GM12878 (cell line): ENCODE data around the gene SMIM9. TPM values are rescaled to one million over a fixed set of nuclear protein-coding genes. Genes with fewer than 3 reads are reported as not detected.

ENCODE experiments used
- polyA plus RNA-seq, 11 experiments: library from polyadenylated mRNA; depleted of rRNA in 4 of 11; unstranded in 6 of 11; stranded (reverse) in 5 of 11; fragments of >200 nt; fragmentation: Nextera tagmentation in 4 of 11; fragmentation: Illumina TruSeq in 1 of 11; extraction: Ambion mirVana in 4 of 11; extraction: Trizol in 1 of 11; gene quantifications; 1 replicate in 1 of 11; 2 replicates in 10 of 11; pipeline versions ENCODE4 v1.2.1 to v1.2.3, GENCODE V29; 2011 to 2016; ENCODE audit warnings: inconsistent platforms in 2 of 11, missing spikeins in 2 of 11, low read depth in 1 of 11
- total RNA-seq, 4 experiments: library from RNA; depleted of rRNA in 3 of 4; stranded (reverse); fragments of >200 nt in 3 of 4; fragmentation: Illumina TruSeq in 1 of 4; extraction: Trizol in 1 of 4; gene quantifications; 2 replicates each; pipeline versions ENCODE4 v1.2.1 to v1.2.3, GENCODE V29; 2013 to 2021

The SMIM9 gene
- total and polyA plus RNA-seq, 10 of the 15 experiments (the other 5 are each of a cell fraction or from before 2014, with no cell fraction given) = not detected

Other genes with a start within 250 kb of the SMIM9 start
Only the 7 nearest of the 12 such genes appear.
- not detected in 2 replicates for gene CTAG2, start 181.1 kb downstream of the SMIM9 start, total RNA-seq (2014; rRNA removed)
- not detected in 2 replicates for gene CTAG2, start 181.1 kb downstream of the SMIM9 start, total RNA-seq (2014; rRNA removed; fragmentation: Illumina TruSeq; extraction: Trizol)
- not detected in 2 replicates for gene CTAG2, start 181.1 kb downstream of the SMIM9 start, total RNA-seq (2021)
- 0.35 and 0.73 TPM in 2 replicates for gene CTAG2, start 181.1 kb downstream of the SMIM9 start, polyA plus RNA-seq (2011; rRNA removed)
- not detected in 2 replicates for gene CTAG2, start 181.1 kb downstream of the SMIM9 start, polyA plus RNA-seq (2014; fragmentation: Illumina TruSeq; extraction: Trizol)
- gene CTAG2, start 181.1 kb downstream of the SMIM9 start, polyA plus RNA-seq (2014; fragmentation: Nextera tagmentation; extraction: Ambion mirVana) = not detected
- gene CTAG2, start 181.1 kb downstream of the SMIM9 start, polyA plus RNA-seq (2014; rRNA removed) = not detected in 2 replicates
- gene CTAG2, start 181.1 kb downstream of the SMIM9 start, polyA plus RNA-seq (2016; fragmentation: Nextera tagmentation; extraction: Ambion mirVana) = not detected
- gene GAB3, start 83.6 kb downstream of the SMIM9 start, total RNA-seq (2014; rRNA removed) = 0.85 and 1.3 TPM in 2 replicates
- gene GAB3, start 83.6 kb downstream of the SMIM9 start, total RNA-seq (2014; rRNA removed; fragmentation: Illumina TruSeq; extraction: Trizol) = 0.88 and 0.89 TPM in 2 replicates
- gene GAB3, start 83.6 kb downstream of the SMIM9 start, total RNA-seq (2021) = 0.96 and 2.0 TPM in 2 replicates
- 0.14 and 0.23 TPM in 2 replicates for gene GAB3, start 83.6 kb downstream of the SMIM9 start, polyA plus RNA-seq (2011; rRNA removed)
- 0.93 and 1.0 TPM in 2 replicates for gene GAB3, start 83.6 kb downstream of the SMIM9 start, polyA plus RNA-seq (2014; fragmentation: Illumina TruSeq; extraction: Trizol)
- under 1 TPM; 0.29 to 0.69 TPM for gene GAB3, start 83.6 kb downstream of the SMIM9 start, polyA plus RNA-seq (2014; fragmentation: Nextera tagmentation; extraction: Ambion mirVana)
- 0.66 and 1.4 TPM in 2 replicates for gene GAB3, start 83.6 kb downstream of the SMIM9 start, polyA plus RNA-seq (2014; rRNA removed)
- gene GAB3, start 83.6 kb downstream of the SMIM9 start, polyA plus RNA-seq (2016; fragmentation: Nextera tagmentation; extraction: Ambion mirVana) = under 1 TPM; 0.10 to 0.86 TPM
- 70.1 and 78.1 TPM in 2 replicates for gene DKC1, start 71.8 kb downstream of the SMIM9 start, total RNA-seq (2014; rRNA removed)
- gene DKC1, start 71.8 kb downstream of the SMIM9 start, total RNA-seq (2014; rRNA removed; fragmentation: Illumina TruSeq; extraction: Trizol) = 112 and 121 TPM in 2 replicates
- 111 TPM in 2 replicates for gene DKC1, start 71.8 kb downstream of the SMIM9 start, total RNA-seq (2021)
- 102 and 112 TPM in 2 replicates for gene DKC1, start 71.8 kb downstream of the SMIM9 start, polyA plus RNA-seq (2011; rRNA removed)
- gene DKC1, start 71.8 kb downstream of the SMIM9 start, polyA plus RNA-seq (2014; fragmentation: Illumina TruSeq; extraction: Trizol) = 142 and 145 TPM in 2 replicates
- 100 to 1,000 TPM; 106 to 159 TPM for gene DKC1, start 71.8 kb downstream of the SMIM9 start, polyA plus RNA-seq (2014; fragmentation: Nextera tagmentation; extraction: Ambion mirVana)
- gene DKC1, start 71.8 kb downstream of the SMIM9 start, polyA plus RNA-seq (2014; rRNA removed) = 89.5 and 93.2 TPM in 2 replicates
- gene DKC1, start 71.8 kb downstream of the SMIM9 start, polyA plus RNA-seq (2016; fragmentation: Nextera tagmentation; extraction: Ambion mirVana) = 100 to 1,000 TPM; 135 to 136 TPM
- gene MPP1, start 29.2 kb downstream of the SMIM9 start, total RNA-seq (2014; rRNA removed) = 16.9 TPM in 2 replicates
- 13.6 and 14.2 TPM in 2 replicates for gene MPP1, start 29.2 kb downstream of the SMIM9 start, total RNA-seq (2014; rRNA removed; fragmentation: Illumina TruSeq; extraction: Trizol)
- 15.7 and 19.6 TPM in 2 replicates for gene MPP1, start 29.2 kb downstream of the SMIM9 start, total RNA-seq (2021)
- 1.9 and 2.2 TPM in 2 replicates for gene MPP1, start 29.2 kb downstream of the SMIM9 start, polyA plus RNA-seq (2011; rRNA removed)
- 19.8 and 20.1 TPM in 2 replicates for gene MPP1, start 29.2 kb downstream of the SMIM9 start, polyA plus RNA-seq (2014; fragmentation: Illumina TruSeq; extraction: Trizol)
- gene MPP1, start 29.2 kb downstream of the SMIM9 start, polyA plus RNA-seq (2014; fragmentation: Nextera tagmentation; extraction: Ambion mirVana) = 10 to 100 TPM; 11.9 to 17.9 TPM
- 16.2 and 18.2 TPM in 2 replicates for gene MPP1, start 29.2 kb downstream of the SMIM9 start, polyA plus RNA-seq (2014; rRNA removed)
- gene MPP1, start 29.2 kb downstream of the SMIM9 start, polyA plus RNA-seq (2016; fragmentation: Nextera tagmentation; extraction: Ambion mirVana) = 10 to 100 TPM; 11.1 to 13.9 TPM
- gene F8A1, start 51.7 kb upstream of the SMIM9 start, total RNA-seq (2014; rRNA removed) = 9.0 and 11.1 TPM in 2 replicates
- 11.8 and 13.5 TPM in 2 replicates for gene F8A1, start 51.7 kb upstream of the SMIM9 start, total RNA-seq (2014; rRNA removed; fragmentation: Illumina TruSeq; extraction: Trizol)
- 76.4 and 77.8 TPM in 2 replicates for gene F8A1, start 51.7 kb upstream of the SMIM9 start, total RNA-seq (2021)
- 4.1 and 7.4 TPM in 2 replicates for gene F8A1, start 51.7 kb upstream of the SMIM9 start, polyA plus RNA-seq (2011; rRNA removed)
- gene F8A1, start 51.7 kb upstream of the SMIM9 start, polyA plus RNA-seq (2014; fragmentation: Illumina TruSeq; extraction: Trizol) = 64.4 and 64.8 TPM in 2 replicates
- gene F8A1, start 51.7 kb upstream of the SMIM9 start, polyA plus RNA-seq (2014; fragmentation: Nextera tagmentation; extraction: Ambion mirVana) = 10 to 100 TPM in 1 of 2 experiments, 1 to 10 TPM in 1; 9.5 to 18.6 TPM
- gene F8A1, start 51.7 kb upstream of the SMIM9 start, polyA plus RNA-seq (2014; rRNA removed) = 26.1 and 30.4 TPM in 2 replicates
- gene F8A1, start 51.7 kb upstream of the SMIM9 start, polyA plus RNA-seq (2016; fragmentation: Nextera tagmentation; extraction: Ambion mirVana) = 10 to 100 TPM in 1 of 2 experiments, 1 to 10 TPM in 1; 7.0 to 26.4 TPM
- 5.1 and 5.3 TPM in 2 replicates for gene F8, start 188.1 kb upstream of the SMIM9 start, total RNA-seq (2014; rRNA removed)
- gene F8, start 188.1 kb upstream of the SMIM9 start, total RNA-seq (2014; rRNA removed; fragmentation: Illumina TruSeq; extraction: Trizol) = 3.8 and 4.8 TPM in 2 replicates
- gene F8, start 188.1 kb upstream of the SMIM9 start, total RNA-seq (2021) = 4.5 and 5.0 TPM in 2 replicates
- 8.1 and 11.9 TPM in 2 replicates for gene F8, start 188.1 kb upstream of the SMIM9 start, polyA plus RNA-seq (2011; rRNA removed)
- gene F8, start 188.1 kb upstream of the SMIM9 start, polyA plus RNA-seq (2014; fragmentation: Illumina TruSeq; extraction: Trizol) = 6.4 and 7.4 TPM in 2 replicates
- 1 to 10 TPM; 3.0 to 3.7 TPM for gene F8, start 188.1 kb upstream of the SMIM9 start, polyA plus RNA-seq (2014; fragmentation: Nextera tagmentation; extraction: Ambion mirVana)
- 4.1 and 4.9 TPM in 2 replicates for gene F8, start 188.1 kb upstream of the SMIM9 start, polyA plus RNA-seq (2014; rRNA removed)
- gene F8, start 188.1 kb upstream of the SMIM9 start, polyA plus RNA-seq (2016; fragmentation: Nextera tagmentation; extraction: Ambion mirVana) = 1 to 10 TPM; 6.1 to 7.1 TPM
- gene FUNDC2, start 192.2 kb upstream of the SMIM9 start, total RNA-seq (2014; rRNA removed) = 70.5 and 89.0 TPM in 2 replicates
- 116 and 118 TPM in 2 replicates for gene FUNDC2, start 192.2 kb upstream of the SMIM9 start, total RNA-seq (2014; rRNA removed; fragmentation: Illumina TruSeq; extraction: Trizol)
- 105 and 106 TPM in 2 replicates for gene FUNDC2, start 192.2 kb upstream of the SMIM9 start, total RNA-seq (2021)
- 353 and 397 TPM in 2 replicates for gene FUNDC2, start 192.2 kb upstream of the SMIM9 start, polyA plus RNA-seq (2011; rRNA removed)
- gene FUNDC2, start 192.2 kb upstream of the SMIM9 start, polyA plus RNA-seq (2014; fragmentation: Illumina TruSeq; extraction: Trizol) = 175 and 235 TPM in 2 replicates
- 100 to 1,000 TPM; 232 to 285 TPM for gene FUNDC2, start 192.2 kb upstream of the SMIM9 start, polyA plus RNA-seq (2014; fragmentation: Nextera tagmentation; extraction: Ambion mirVana)
- gene FUNDC2, start 192.2 kb upstream of the SMIM9 start, polyA plus RNA-seq (2014; rRNA removed) = 114 and 115 TPM in 2 replicates
- 100 to 1,000 TPM; 165 to 166 TPM for gene FUNDC2, start 192.2 kb upstream of the SMIM9 start, polyA plus RNA-seq (2016; fragmentation: Nextera tagmentation; extraction: Ambion mirVana)